Ishikawa (cell line): Measurements from ENCODE around the gene IL31RA.

Experiments
- CEBPB ChIP-seq: IDR thresholded peaks from 2 replicates; pipeline ENCODE4 v1.6.1; 2012
- CREB1 ChIP-seq: IDR thresholded peaks from 2 replicates; pipeline ENCODE4 v1.6.1; 2012; ENCODE audit warnings: low read depth
- EGR1 ChIP-seq: IDR thresholded peaks from 2 replicates; pipeline ENCODE4 v1.6.1; 2012
- EP300 ChIP-seq: IDR thresholded peaks from 2 replicates; pipeline ENCODE4 v1.6.1; 2012; ENCODE audit warnings: borderline replicate concordance
- FOXM1 ChIP-seq: IDR thresholded peaks from 2 replicates; pipeline ENCODE4 v1.6.1; 2012; ENCODE audit warnings: low read depth, borderline replicate concordance
- MAX ChIP-seq: IDR thresholded peaks from 2 replicates; pipeline ENCODE4 v1.6.1; 2012
- NFIC ChIP-seq: IDR thresholded peaks from 2 replicates; pipeline ENCODE4 v1.6.1; 2012
- RAD21 ChIP-seq: IDR thresholded peaks from 2 replicates; pipeline ENCODE4 v1.6.1; 2012; ENCODE audit warnings: low read depth
- REST ChIP-seq: IDR thresholded peaks from 2 replicates; pipeline ENCODE4 v1.6.1; 2012; ENCODE audit warnings: low read depth, mild to moderate bottlenecking
- TAF1 ChIP-seq: IDR thresholded peaks from 2 replicates; pipeline ENCODE4 v1.6.1; 2012; ENCODE audit warnings: low read depth, mild to moderate bottlenecking
- TCF12 ChIP-seq: IDR thresholded peaks from 2 replicates; pipeline ENCODE4 v1.6.1; 2012; ENCODE audit warnings: low read depth
- TEAD4 ChIP-seq: IDR thresholded peaks from 2 replicates; pipeline ENCODE4 v1.6.1; 2012
- USF1 ChIP-seq: IDR thresholded peaks from 2 replicates; pipeline ENCODE4 v1.6.1; 2012
- YY1 ChIP-seq: IDR thresholded peaks from 2 replicates; pipeline ENCODE4 v1.6.1; 2012; ENCODE audit warnings: low read depth
- ZBTB7A ChIP-seq: IDR thresholded peaks from 2 replicates; pipeline ENCODE4 v1.6.1; 2012; ENCODE audit warnings: low read depth

Gene IL31RA

GRCh38 chr5:55932700-55933099 lies 81.5 kb downstream of the IL31RA start:
- TF ChIP-seq TAF1 (no peak), FOXM1 (no peak), USF1 (no peak), YY1 (no peak), TCF12 (no peak), REST (no peak), EGR1 (no peak), NFIC (no peak), RAD21 (no peak), CEBPB (no peak), TEAD4 (no peak), MAX (no peak), ZBTB7A (no peak), CREB1 (no peak), EP300 (no peak)

GRCh38 chr5:55933377-55934114 lies 82.4 kb downstream of the IL31RA start:
- TF ChIP-seq NFIC = no peak
- no peak for TF ChIP-seq EGR1
- TF ChIP-seq ZBTB7A = no peak

GRCh38 chr5:55934115-55934613 lies 83.0 kb downstream of the IL31RA start:
- TF ChIP-seq RAD21 (no peak), NFIC (no peak), TEAD4 (no peak), EGR1 (no peak), ZBTB7A (no peak), YY1 (no peak), TAF1 (no peak), CEBPB (no peak), EP300 (no peak), TCF12 (no peak), FOXM1 (no peak), USF1 (no peak), REST (no peak), CREB1 (no peak), MAX (no peak)

GRCh38 chr5:55934720-55935119 lies 83.6 kb downstream of the IL31RA start:
- TF ChIP-seq TEAD4 (no peak), ZBTB7A (no peak), TCF12 (no peak), EGR1 (no peak), REST (no peak), FOXM1 (no peak), MAX (no peak), CEBPB (no peak), CREB1 (no peak), EP300 (no peak), USF1 (no peak), YY1 (no peak), RAD21 (no peak), NFIC (no peak), TAF1 (no peak)
